ENCODE measurements around the gene ATP2A1.
"Not testable (repeated sequence)": the region's sequence is repeated elsewhere in the genome, so short reads cannot be mapped to it uniquely, and the experiment has no call there.

Gene ATP2A1

DNA sequence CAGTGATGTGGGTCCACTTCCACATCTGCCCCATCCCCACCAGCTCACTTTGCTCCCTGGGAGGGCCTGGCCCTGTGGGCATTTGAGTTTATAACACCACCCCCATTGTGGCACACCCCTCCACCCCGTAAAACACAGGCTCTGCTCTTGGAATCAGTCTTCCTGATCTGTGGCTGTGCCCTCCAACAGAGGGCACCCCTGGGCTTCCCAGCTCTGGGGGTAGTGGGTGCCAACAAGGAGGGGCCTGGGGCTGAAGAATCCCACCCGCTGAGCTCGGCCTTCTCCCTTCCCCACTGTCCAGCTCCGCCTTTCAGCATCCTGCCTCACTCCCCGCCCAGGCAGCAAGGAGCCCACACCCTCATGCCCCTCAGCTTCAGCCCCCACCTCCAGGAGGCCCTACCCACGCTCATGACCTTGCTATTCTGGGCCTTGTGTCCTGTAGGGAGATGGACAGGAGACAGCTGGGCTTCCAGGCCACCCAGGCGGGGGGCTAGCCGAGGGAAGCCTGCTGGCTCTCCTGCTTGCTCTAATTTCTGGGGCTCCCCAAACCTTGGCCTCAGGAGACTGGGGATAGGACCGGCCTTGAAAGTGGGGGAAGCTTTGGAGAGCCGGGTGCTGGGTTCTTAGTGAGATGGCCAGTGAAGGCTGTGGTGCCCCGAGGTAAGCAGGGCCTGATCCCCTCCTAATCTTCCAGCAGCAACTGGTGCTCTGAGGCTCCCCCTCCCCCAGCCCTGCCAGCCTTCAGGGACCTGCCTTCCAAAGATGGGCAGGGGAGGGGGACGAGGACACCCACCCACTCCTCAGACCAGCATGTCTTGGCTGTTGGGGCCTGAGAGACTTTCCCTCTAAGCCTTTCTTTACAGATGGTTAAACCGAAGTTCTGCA lies 2.9 kb upstream of the ATP2A1 start:
- Histone ChIP-seq H3K9me3 (ENCODE audit: control insufficient read depth, insufficient read depth, low read length) (no peaks in the 10 kb centered on the region), H3K4me1 (ENCODE audit: control insufficient read depth, insufficient read depth, low read length) (peaks cover 6% of the 10 kb centered on the region; the same call in 1 of the 2 replicates), H3K36me3 (ENCODE audit: control insufficient read depth, insufficient read depth, low read length) (peaks cover 33% of the 10 kb centered on the region), H3K27me3 (ENCODE audit: control insufficient read depth, insufficient read depth, low read length) (no peaks in the 10 kb centered on the region), H3K4me3 (ENCODE audit: low read depth, low read length) (no peak overlapping the region), H3K27ac (ENCODE audit: low read depth, low read length) (peak overlapping the region; percentile 21), H3K9ac (ENCODE audit: low read depth, low read length) (no peak overlapping the region)

DNA sequence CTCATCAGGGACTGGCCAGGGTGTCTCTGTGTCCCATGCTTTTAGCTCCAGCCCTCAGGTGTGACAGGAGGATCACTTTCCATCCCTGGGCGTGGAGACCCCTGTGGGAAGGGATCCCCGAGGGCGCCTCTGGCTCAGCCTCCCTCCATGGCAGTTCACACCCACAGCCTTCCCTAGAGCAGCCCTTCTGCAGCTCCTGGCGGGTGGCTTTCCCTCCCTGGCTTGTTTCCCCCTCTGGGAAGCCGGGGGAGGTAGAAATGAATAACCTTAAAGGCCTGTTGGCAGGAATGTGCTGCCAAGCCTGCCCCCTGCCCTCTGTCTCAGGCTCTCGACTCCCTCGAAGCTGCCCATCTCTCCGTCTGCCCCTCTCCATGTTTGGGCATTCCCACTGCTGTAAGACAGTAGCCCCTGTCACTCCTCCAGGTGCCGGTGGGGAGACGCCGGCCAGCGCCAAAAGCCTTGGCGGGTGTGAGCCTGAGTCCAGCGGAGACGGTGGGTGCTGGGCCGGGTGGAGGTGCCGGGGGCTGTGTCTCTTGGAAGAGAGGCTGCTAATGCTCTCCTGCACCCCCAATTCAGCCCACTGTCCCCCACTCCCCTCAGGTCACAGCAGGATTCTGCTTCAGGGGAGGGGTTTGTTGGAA lies 2.1 kb upstream of the ATP2A1 start:
- H3K4me1 ChIP-seq (ENCODE audit: control insufficient read depth, insufficient read depth, low read length) = peaks cover 12% of the 10 kb centered on the region; the same call in 1 of the 2 replicates
- H3K27ac ChIP-seq (ENCODE audit: low read depth, low read length) = peak overlapping the region; percentile 21
- peaks cover 5% of the 10 kb centered on the region for H3K27me3 ChIP-seq (ENCODE audit: control insufficient read depth, insufficient read depth, low read length)
- no peak overlapping the region for H3K9ac ChIP-seq (ENCODE audit: low read depth, low read length)
- H3K4me3 ChIP-seq (ENCODE audit: low read depth, low read length) = no peak overlapping the region
- H3K36me3 ChIP-seq (ENCODE audit: control insufficient read depth, insufficient read depth, low read length) = peaks cover 26% of the 10 kb centered on the region
- no peaks in the 10 kb centered on the region for H3K9me3 ChIP-seq (ENCODE audit: control insufficient read depth, insufficient read depth, low read length)

GRCh38 chr16:28876973-28877654 lies 1.2 kb upstream of the ATP2A1 start:
- Histone ChIP-seq H3K4me3 (ENCODE audit: low read depth, low read length) (no peak overlapping the region), H3K27ac (ENCODE audit: low read depth, low read length) (peak overlapping the region; percentile 21)

GRCh38 chr16:28877655-28878000 lies 660 bp upstream of the ATP2A1 start:
- Histone ChIP-seq H3K4me3 (ENCODE audit: low read depth, low read length) (no peak overlapping the region), H3K9me3 (ENCODE audit: control insufficient read depth, insufficient read depth, low read length) (no peaks in the 10 kb centered on the region), H3K36me3 (ENCODE audit: control insufficient read depth, insufficient read depth, low read length) (peaks cover 13% of the 10 kb centered on the region), H3K4me1 (ENCODE audit: control insufficient read depth, insufficient read depth, low read length) (peaks cover 12% of the 10 kb centered on the region; the same call in 1 of the 2 replicates), H3K27me3 (ENCODE audit: control insufficient read depth, insufficient read depth, low read length) (peaks cover 7% of the 10 kb centered on the region), H3K9ac (ENCODE audit: low read depth, low read length) (no peak overlapping the region), H3K27ac (ENCODE audit: low read depth, low read length) (no peak overlapping the region)

More at GRCh38 chr16:28876973-28877654, 1.2 kb upstream of the ATP2A1 start:
- Histone ChIP-seq H3K36me3 (ENCODE audit: control insufficient read depth, insufficient read depth, low read length) (peaks cover 16% of the 10 kb centered on the region), H3K4me1 (ENCODE audit: control insufficient read depth, insufficient read depth, low read length) (peaks cover 12% of the 10 kb centered on the region; the same call in 1 of the 2 replicates), H3K9me3 (ENCODE audit: control insufficient read depth, insufficient read depth, low read length) (no peaks in the 10 kb centered on the region), H3K9ac (ENCODE audit: low read depth, low read length) (no peak overlapping the region), H3K27me3 (ENCODE audit: control insufficient read depth, insufficient read depth, low read length) (peaks cover 7% of the 10 kb centered on the region)

GRCh38 chr16:28879261-28879840 lies 1.1 kb downstream of the ATP2A1 start:
- Histone ChIP-seq H3K4me1 (ENCODE audit: control insufficient read depth, insufficient read depth, low read length) (peaks cover 23% of the 10 kb centered on the region), H3K9me3 (ENCODE audit: control insufficient read depth, insufficient read depth, low read length) (no peaks in the 10 kb centered on the region), H3K36me3 (ENCODE audit: control insufficient read depth, insufficient read depth, low read length) (peaks cover 2% of the 10 kb centered on the region; the same call in 1 of the 2 replicates), H3K27ac (ENCODE audit: low read depth, low read length) (peak overlapping the region; percentile 86), H3K4me3 (ENCODE audit: low read depth, low read length) (peak overlapping the region; percentile 93), H3K9ac (ENCODE audit: low read depth, low read length) (peak overlapping the region; percentile 82), H3K27me3 (ENCODE audit: control insufficient read depth, insufficient read depth, low read length) (peaks cover 7% of the 10 kb centered on the region)

DNA sequence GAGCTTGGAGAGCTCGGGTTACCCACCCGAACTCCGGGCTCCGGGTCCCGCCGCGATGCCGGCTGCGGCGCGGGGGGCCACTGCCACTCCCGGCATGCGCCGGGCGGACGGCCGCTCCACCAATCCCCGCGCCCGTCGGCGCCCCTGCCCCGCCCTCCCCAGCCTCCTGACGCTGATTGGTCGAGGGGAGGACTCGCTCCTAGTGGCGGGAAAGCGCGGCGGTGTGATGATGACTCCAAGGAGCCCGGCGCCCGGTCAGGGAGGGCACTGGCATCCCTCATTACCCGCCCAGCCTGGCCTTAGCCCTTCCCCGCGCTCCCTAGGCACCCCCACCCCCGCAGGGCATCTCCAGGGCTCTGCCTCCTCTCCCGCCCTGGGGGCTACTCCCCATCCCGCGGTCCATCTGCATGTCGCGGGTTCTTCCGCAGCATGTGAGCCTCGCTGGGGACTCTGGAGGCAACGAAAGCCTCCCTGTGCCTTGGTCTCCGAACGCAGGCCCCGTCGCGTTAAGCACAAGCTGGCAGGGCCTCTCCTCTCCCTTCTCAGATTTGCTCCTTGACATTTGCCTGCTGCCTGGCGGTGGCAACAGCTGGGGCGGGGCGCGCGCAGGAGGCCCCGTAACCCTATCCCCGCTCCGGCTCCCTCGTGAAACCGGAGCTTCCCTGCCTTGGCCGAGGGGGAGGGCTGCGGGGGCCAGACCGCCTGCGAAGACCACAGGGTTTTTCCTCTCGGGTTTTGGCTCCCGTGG lies 1.7 kb downstream of the ATP2A1 start:
- H3K27ac ChIP-seq (ENCODE audit: low read depth, low read length) = peak overlapping the region; percentile 86
- H3K36me3 ChIP-seq (ENCODE audit: control insufficient read depth, insufficient read depth, low read length) = no peaks in the 10 kb centered on the region
- H3K9ac ChIP-seq (ENCODE audit: low read depth, low read length) = peak overlapping the region; percentile 82
- peaks cover 7% of the 10 kb centered on the region for H3K27me3 ChIP-seq (ENCODE audit: control insufficient read depth, insufficient read depth, low read length)
- H3K4me1 ChIP-seq (ENCODE audit: control insufficient read depth, insufficient read depth, low read length) = peaks cover 23% of the 10 kb centered on the region
- H3K9me3 ChIP-seq (ENCODE audit: control insufficient read depth, insufficient read depth, low read length) = no peaks in the 10 kb centered on the region
- H3K4me3 ChIP-seq (ENCODE audit: low read depth, low read length) = peak overlapping the region; percentile 93

DNA sequence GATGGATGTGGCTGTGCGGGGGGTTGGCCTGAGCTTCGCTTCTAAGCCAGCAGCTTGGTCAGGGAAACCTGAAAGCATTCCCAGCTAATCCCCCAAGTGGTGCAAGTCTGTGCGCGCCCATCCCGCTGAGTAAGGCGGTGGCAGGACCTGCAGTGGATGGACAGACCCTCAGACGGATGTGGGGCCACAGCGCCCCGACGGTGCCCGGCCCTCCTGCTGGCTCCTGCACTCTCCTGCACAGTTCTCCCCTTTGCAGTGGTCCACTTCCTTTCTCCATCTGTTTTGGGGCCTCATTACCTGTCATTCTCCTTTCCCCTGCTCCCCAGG lies 2.3 kb downstream of the ATP2A1 start:
- Histone ChIP-seq H3K27ac (ENCODE audit: low read depth, low read length) (peak overlapping the region; percentile 78), H3K27me3 (ENCODE audit: control insufficient read depth, insufficient read depth, low read length) (peaks cover 7% of the 10 kb centered on the region), H3K9me3 (ENCODE audit: control insufficient read depth, insufficient read depth, low read length) (no peaks in the 10 kb centered on the region), H3K9ac (ENCODE audit: low read depth, low read length) (no peak overlapping the region; the same call in 1 of the 2 replicates), H3K4me1 (ENCODE audit: control insufficient read depth, insufficient read depth, low read length) (peaks cover 23% of the 10 kb centered on the region), H3K4me3 (ENCODE audit: low read depth, low read length) (peak overlapping the region; percentile 93), H3K36me3 (ENCODE audit: control insufficient read depth, insufficient read depth, low read length) (no peaks in the 10 kb centered on the region)

DNA sequence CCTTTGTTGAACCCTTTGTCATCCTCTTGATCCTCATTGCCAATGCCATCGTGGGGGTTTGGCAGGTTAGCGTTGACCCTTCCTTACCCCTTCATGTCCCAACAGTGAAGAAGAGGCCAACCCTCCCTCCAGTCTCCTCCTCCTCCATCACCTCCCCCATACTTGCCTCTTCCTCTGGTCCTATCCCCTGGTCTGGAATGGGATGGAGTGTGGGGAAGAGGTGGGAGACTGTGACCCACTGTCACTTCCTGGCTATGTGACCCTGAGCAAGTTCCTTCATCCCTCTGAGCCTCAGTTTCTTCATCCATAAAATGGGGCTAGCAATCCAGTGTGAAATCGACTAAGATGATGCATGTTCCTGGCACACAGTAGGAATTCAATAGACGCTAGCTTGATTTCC lies 2.7 kb downstream of the ATP2A1 start:
- peaks cover 23% of the 10 kb centered on the region for H3K4me1 ChIP-seq (ENCODE audit: control insufficient read depth, insufficient read depth, low read length)
- no peak overlapping the region for H3K9ac ChIP-seq (ENCODE audit: low read depth, low read length)

DNA sequence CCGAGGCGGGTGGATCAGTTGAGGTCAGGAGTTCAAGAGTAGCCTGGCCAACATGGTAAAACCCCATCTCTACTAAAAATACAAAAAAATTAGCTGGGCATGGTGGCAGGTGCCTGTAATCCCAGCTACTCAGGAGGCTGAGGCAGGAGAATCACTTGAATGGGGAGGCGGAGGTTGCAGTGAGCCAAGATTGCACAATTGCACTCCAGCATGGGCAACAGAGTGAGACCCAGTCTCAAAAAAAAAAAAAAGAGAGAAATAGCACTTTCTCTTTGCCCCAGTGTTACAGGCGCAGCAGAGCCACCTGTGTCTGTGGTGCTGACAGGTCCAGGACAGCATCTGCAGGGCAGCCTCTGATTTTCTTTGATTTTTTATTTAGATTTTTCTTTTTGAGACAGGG lies 3.3 kb downstream of the ATP2A1 start:
- H3K9me3 ChIP-seq (ENCODE audit: control insufficient read depth, insufficient read depth, low read length); H3K4me3 ChIP-seq (ENCODE audit: low read depth, low read length); H3K36me3 ChIP-seq (ENCODE audit: control insufficient read depth, insufficient read depth, low read length); H3K27ac ChIP-seq (ENCODE audit: low read depth, low read length); H3K9ac ChIP-seq (ENCODE audit: low read depth, low read length); H3K27me3 ChIP-seq (ENCODE audit: control insufficient read depth, insufficient read depth, low read length): not testable (repeated sequence)
- H3K4me1 ChIP-seq (ENCODE audit: control insufficient read depth, insufficient read depth, low read length) = peaks cover 23% of the 10 kb centered on the region

More for the DNA sequence above, 2.7 kb downstream of the ATP2A1 start:
- Histone ChIP-seq H3K9me3 (ENCODE audit: control insufficient read depth, insufficient read depth, low read length) (no peaks in the 10 kb centered on the region), H3K36me3 (ENCODE audit: control insufficient read depth, insufficient read depth, low read length) (no peaks in the 10 kb centered on the region), H3K27me3 (ENCODE audit: control insufficient read depth, insufficient read depth, low read length) (peaks cover 7% of the 10 kb centered on the region), H3K27ac (ENCODE audit: low read depth, low read length) (no peak overlapping the region), H3K4me3 (ENCODE audit: low read depth, low read length) (peak overlapping the region; percentile 93; the same call in 1 of the 2 replicates)

- peaks cover 7% of the 10 kb centered on the region for H3K27me3 ChIP-seq (ENCODE audit: control insufficient read depth, insufficient read depth, low read length)
- H3K27ac ChIP-seq (ENCODE audit: low read depth, low read length) = no peak overlapping the region
- no peak overlapping the region for H3K4me3 ChIP-seq (ENCODE audit: low read depth, low read length)
- peak overlapping the region; percentile 31; the same call in 1 of the 2 replicates for H3K9ac ChIP-seq (ENCODE audit: low read depth, low read length)
- peaks cover 17% of the 10 kb centered on the region for H3K4me1 ChIP-seq (ENCODE audit: control insufficient read depth, insufficient read depth, low read length)
- no peaks in the 10 kb centered on the region for H3K9me3 ChIP-seq (ENCODE audit: control insufficient read depth, insufficient read depth, low read length)
- no peaks in the 10 kb centered on the region for H3K36me3 ChIP-seq (ENCODE audit: control insufficient read depth, insufficient read depth, low read length)
Measured at GRCh38 chr16:28882551-28883160, 4.4 kb downstream of the ATP2A1 start.
